ENCODE measurements around the gene PLEKHG4B.
"Not testable (repeated sequence)": the region's sequence is repeated elsewhere in the genome, so short reads cannot be mapped to it uniquely, and the experiment has no call there.

The PLEKHG4B gene

DNA sequence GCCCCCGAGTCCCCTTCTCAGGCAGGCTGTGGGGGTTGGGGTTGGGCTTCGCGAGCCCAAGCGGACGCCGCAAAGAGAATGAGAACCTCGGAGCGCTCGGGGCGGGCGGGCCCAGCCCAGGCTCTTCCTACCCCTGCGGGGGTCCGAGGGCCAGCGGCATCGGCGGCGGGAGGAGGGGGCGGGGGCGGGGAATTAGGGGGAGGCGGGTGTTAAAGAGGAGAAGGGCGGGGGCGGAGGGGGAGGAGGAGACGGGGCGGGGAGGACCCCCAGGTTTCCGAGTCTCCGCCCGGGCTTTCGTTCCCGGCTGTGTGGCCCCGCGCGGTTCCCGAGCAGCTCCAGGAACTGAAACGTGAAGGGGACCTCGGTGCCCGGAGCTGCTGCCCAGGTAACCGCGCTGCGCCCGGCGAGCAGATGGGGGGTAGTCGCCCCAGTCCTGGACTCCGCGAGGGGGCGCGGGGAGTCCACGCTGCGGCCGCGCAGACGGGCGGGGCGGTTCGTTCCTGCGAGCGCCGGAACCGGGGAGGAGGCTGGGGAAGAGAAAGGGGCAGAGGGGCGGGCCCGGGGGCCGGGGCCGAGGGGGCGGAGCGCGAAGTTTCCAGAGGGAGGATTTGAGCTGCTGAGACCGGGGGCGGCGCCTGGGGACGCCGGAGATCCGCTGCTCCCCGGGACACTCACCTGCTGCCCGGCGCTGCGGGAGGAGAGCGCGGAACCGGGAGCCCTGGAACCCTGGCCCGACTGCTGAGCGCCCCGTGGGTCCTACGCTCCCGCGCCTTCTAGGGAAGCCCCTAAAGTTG, 38.4 kb upstream of the PLEKHG4B start:
- TF ChIP-seq, protein P1, sequence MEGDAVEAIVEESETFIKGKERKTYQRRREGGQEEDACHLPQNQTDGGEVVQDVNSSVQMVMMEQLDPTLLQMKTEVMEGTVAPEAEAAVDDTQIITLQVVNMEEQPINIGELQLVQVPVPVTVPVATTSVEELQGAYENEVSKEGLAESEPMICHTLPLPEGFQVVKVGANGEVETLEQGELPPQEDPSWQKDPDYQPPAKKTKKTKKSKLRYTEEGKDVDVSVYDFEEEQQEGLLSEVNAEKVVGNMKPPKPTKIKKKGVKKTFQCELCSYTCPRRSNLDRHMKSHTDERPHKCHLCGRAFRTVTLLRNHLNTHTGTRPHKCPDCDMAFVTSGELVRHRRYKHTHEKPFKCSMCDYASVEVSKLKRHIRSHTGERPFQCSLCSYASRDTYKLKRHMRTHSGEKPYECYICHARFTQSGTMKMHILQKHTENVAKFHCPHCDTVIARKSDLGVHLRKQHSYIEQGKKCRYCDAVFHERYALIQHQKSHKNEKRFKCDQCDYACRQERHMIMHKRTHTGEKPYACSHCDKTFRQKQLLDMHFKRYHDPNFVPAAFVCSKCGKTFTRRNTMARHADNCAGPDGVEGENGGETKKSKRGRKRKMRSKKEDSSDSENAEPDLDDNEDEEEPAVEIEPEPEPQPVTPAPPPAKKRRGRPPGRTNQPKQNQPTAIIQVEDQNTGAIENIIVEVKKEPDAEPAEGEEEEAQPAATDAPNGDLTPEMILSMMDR (conservative IDR thresholded peaks at IDR 0.05; ENCODE audit: low read depth, low read length), result no peak
- peak overlapping the region; percentile 34 for H3K4me3 ChIP-seq (ENCODE audit: low read length)
- DNase-seq (ENCODE audit: low read depth), result no peak

DNA sequence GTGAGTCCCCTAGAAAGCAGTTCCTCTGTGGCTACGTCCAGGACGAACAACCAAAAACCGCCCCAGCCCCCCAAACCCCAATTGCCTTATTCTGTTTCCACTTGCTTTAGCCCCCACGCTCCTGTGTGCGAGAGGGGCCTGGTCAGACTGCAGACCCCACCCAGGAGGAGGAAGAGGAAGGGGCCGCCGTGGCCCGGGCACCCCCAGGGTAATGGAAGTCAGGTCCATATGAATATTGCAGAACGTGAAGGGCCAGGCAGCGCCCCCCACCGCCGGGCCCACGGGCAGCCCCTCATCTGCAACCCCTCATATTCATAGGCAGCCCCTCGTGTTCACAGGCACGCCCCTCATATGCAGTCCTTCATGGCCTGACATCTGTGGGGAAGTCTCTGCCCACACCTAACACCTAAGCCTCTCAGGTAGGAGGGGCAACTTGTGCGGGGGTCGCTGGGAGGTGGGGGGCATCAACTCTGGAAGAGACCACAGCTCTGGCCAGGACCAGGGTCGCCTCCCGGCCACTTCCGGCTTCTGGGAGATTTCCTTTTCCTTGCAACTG, 37.7 kb upstream of the PLEKHG4B start:
- no peak for DNase-seq (ENCODE audit: low read depth)
- TF ChIP-seq, protein P1 (conservative IDR thresholded peaks at IDR 0.05; ENCODE audit: low read depth, low read length), result no peak
- peak overlapping the region; percentile 21 for H3K4me3 ChIP-seq (ENCODE audit: low read length)

DNA sequence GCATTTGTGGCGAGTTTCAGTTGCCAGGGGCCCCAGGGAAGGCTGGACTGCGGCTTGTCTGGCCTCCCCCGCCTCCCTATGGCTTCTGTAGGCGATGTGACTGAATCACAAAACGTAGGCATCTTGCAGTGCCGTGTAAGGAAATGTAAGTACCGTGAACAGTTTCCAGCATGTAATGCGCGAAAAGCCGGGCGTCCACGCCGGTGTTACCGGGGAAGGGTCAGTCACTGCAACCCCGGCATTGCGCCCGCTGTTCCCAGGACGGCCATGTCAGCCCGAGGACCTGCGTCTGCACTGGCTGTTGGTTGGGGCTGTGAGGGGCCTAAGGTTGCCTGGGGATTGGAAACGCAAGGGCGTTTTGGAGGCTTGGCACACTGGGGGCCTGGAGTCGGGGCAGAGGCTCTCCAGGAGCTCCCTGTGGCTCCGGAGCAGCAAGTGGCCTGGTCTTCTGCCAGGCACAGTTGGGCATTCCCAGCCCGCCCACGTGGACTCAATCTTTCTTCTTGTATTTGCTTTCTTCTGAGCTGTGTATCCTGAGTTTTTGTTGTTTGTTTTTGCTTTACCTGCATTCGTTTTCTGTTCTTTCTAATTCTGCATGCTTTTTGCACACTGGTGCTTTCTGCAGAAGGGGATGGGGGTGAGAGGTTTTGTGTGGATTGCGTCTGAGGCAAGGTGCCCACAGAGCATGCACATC, 36.9 kb upstream of the PLEKHG4B start:
- DNase-seq (ENCODE audit: low read depth), result no peak
- no peak overlapping the region for H3K4me3 ChIP-seq (ENCODE audit: low read length)
- TF ChIP-seq, protein P1 (conservative IDR thresholded peaks at IDR 0.05; ENCODE audit: low read depth, low read length), result no peak

DNA sequence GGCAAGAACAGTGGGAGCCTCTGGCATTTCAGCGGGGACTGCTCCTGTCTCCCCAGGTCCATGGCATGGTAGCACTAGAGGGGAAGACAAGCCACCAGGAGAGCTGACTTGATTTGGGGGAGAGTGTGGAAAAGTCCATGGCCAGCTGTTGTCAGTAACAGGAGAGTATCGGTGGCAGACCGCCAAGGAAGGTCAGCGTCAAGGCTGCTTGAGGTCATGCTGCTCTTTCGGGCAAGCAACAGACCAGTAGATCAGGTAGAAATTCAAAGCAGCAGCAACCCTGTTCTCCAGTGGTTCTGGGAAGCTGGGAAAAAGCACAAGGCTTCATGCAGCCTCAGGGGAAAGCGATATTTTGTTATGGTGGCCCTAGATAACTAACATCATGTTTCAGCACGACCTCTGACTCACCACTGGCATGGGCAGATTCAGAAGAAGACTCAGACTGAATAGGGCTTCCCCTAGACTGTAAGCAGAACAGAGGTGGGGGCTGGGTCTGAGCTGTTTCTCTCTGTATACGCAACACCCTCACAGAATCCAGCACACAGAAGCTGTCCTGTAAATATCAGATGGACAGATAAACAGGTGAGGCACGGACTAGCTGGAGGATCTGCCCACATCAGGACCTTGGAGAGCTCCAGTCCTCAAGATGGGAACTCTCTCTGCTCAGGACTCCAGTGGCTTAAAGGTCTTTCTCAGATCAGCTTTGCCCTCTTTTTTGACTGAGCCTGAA, 35.2 kb upstream of the PLEKHG4B start:
- H3K4me3 ChIP-seq (ENCODE audit: low read length), result no peak overlapping the region
- TF ChIP-seq, protein P1 (conservative IDR thresholded peaks at IDR 0.05; ENCODE audit: low read depth, low read length), result no peak
- no peak for DNase-seq (ENCODE audit: low read depth)

DNA sequence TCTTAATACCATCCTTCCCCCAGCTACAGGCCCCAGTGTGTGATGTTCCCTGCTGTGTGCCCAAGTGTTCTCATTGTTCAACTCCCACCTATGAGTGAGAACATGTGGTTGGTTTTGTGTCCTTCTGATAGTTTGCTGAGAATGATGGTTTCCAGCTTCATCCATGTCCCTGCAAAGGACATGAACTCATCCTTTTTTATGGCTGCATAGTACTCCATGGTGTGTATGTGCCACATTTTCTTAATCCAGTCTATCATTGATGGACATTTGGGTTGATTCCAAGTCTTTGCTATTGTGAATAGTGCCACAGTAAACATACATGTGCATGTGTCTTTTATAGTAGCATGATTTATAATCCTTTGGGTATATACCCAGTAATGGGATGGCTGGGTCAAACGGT, 31.7 kb upstream of the PLEKHG4B start:
- H3K4me3 ChIP-seq (ENCODE audit: low read length); DNase-seq (ENCODE audit: low read depth): not testable (repeated sequence)

DNA sequence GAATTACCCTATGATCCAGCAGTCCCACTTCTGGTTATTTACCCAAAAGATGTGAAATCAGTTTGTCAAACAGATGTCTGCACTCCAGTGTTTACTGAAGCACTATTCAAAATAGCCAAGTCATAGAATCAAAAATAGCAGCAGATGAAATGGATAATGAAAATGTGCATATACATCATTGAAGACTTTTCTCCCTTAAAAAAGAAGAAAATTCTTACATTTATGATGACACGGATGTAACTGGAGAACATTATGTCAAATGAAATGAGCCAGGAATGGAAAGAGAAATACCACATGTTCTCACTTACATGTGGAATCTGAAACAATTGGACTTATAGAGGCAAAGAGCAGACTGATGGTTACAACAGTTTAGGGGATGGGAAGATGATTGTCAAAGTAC, 21.5 kb upstream of the PLEKHG4B start:
- no peak for DNase-seq (ENCODE audit: low read depth)
- TF ChIP-seq, protein P1 (conservative IDR thresholded peaks at IDR 0.05; ENCODE audit: low read depth, low read length), result no peak
- H3K4me3 ChIP-seq (ENCODE audit: low read length), result no peak overlapping the region

DNA sequence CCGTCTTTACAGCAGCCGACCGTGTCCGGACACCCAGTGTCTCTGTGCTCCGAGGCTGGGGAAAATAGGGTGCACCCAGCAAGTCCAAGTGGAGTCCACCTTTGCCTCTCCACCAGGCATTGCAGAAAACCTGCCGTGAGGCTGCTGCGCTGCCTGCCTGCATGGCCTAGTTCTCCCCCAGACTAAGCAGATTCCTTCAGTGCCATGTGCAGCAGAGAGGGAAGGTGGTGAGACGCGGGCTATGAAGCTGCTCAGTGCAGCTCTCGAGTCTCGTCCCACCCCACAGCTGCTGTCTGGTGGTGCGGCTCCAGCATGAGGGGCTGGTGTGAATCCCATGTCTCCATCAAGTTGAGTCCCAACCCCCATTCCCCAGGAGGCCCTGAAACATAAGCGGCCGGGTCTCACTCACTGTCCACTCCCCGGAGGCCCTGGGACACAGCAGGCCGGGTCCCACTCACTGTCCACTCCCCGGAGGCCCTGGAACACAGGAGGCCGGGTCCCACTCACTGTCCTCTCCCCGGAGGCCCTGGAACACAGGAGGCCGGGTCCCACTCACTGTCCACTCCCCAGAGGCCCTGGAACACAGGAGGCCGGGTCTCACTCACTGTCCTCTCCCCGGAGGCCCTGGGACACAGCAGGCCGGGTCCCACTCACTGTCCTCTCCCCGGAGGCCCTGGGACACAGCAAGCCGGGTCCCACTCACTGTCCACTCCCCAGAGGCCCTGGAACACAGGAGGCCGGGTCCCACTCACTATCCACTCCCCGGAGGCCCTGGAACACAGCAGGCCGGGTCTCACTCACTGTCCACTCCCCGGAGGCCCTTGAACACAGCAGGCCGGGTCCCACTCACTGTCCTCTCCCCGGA, 19.4 kb upstream of the PLEKHG4B start:
- not testable (repeated sequence) for H3K4me3 ChIP-seq (ENCODE audit: low read length); DNase-seq (ENCODE audit: low read depth)

DNA sequence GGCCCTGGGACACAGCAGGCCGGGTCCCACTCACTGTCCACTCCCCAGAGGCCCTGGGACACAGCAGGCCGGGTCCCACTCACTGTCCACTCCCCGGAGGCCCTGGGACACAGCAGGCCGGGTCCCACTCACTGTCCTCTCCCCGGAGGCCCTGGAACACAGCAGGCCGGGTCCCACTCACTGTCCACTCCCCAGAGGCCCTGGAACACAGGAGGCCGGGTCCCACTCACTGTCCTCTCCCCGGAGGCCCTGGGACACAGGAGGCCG, 18.9 kb upstream of the PLEKHG4B start:
- not testable (repeated sequence) for H3K4me3 ChIP-seq (ENCODE audit: low read length); DNase-seq (ENCODE audit: low read depth)

All from retinal pigment epithelial cell (primary cell).